Measurements from ENCODE around the gene PTPN4.
"Not testable (repeated sequence)": the region's sequence is repeated elsewhere in the genome, so short reads cannot be mapped to it uniquely, and the experiment has no call there.

Gene PTPN4

DNA sequence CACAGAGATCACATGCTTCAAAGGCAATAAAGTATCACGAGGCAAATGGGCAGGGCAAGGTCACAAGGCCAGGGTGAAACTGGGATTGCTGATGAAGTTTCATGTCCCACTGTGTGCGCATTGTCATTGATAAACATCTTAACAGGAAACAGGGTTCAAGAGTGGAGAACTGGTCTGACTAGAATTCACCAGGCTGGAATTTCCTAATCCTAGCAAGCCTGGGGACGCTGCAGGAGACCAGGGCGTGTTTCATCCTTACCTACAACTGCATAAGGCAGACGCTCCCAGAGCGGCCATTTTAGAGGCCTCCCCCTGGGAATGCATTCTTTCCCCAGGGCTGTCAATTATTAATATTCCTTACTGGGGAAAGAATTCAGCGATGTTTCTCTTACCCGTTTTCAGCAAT is 33.2 kb downstream of the PTPN4 start:
- DNase-seq, result no peak
- no peak for TF ChIP-seq GATA1 (IDR thresholded peaks at IDR 0.05; ENCODE audit: low read depth, low read length)
- no peak for TF ChIP-seq POLR2A (IDR thresholded peaks at IDR 0.05; ENCODE audit: low read length)

DNA sequence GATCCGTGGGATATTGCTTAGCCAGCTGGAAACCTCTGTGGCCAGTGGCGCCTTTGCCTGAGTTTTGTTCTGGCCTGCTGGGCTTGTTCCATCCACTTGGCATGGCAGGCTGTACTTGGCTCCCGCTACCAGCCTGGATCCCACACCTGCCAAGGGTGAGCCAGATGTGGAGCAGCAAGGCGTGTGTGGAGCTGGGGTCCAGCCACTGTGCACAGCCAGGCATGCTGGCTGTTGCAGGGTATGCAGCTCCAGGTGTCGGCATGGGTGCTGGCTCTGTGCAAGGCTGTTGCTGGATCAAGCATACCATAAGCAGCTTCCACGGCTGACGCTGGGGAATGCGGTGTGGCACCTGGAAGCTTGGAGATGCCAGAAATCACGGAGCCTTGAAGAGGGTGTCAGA is 34.5 kb downstream of the PTPN4 start:
- TF ChIP-seq GATA1 (IDR thresholded peaks at IDR 0.05; ENCODE audit: low read depth, low read length) (no peak), POLR2A (IDR thresholded peaks at IDR 0.05; ENCODE audit: low read length) (no peak)
- no peak for DNase-seq

DNA sequence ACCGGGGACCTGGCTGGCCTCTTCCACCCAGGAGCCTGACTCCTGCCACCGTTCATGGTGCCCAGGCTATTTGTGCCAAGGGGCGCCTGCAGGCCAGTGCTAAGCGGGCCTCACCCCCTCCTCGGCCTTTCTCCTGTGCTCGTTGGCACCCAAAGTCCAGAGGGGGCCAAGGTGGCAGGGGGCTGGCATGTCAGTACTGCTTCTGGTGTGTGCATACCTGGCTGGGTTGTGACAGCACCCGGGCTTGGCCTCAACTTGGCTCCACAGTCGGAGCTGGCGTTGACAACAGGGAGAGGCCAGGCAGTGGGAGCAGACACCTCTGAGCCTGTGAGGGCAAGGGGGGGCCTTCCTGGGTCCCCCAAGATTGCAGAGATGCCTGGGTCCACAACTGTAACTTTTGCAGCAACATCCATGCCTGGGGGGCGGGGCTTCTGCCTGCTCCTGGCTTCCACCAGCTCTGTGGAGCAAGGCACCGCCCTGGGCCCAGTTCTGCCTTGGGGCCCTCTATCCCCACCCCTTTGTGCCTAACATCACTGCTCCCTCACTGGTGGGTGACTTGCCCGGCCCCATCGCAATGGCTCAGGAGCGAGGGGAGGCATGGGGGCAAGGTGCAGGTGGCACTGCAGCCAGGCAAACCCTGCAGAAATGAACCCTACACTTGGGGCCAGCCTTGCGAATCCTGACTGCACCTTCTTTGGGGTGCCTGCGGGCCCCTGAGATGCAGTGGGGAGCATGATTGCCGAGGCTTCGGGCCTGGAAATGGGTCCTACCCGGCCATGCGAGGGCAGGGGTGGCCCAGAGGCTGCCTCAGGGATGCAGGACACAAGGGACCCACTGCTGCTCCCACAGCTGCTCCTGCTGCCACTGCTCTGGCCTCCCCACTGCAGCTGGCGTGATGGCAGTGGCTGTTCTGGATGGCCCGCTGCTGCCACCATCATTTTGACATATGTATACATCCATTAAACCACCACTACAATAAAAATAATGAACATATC is 35.9 kb downstream of the PTPN4 start:
- no peak for TF ChIP-seq GATA1 (IDR thresholded peaks at IDR 0.05; ENCODE audit: low read depth, low read length)
- no peak for TF ChIP-seq POLR2A (IDR thresholded peaks at IDR 0.05; ENCODE audit: low read length)

DNA sequence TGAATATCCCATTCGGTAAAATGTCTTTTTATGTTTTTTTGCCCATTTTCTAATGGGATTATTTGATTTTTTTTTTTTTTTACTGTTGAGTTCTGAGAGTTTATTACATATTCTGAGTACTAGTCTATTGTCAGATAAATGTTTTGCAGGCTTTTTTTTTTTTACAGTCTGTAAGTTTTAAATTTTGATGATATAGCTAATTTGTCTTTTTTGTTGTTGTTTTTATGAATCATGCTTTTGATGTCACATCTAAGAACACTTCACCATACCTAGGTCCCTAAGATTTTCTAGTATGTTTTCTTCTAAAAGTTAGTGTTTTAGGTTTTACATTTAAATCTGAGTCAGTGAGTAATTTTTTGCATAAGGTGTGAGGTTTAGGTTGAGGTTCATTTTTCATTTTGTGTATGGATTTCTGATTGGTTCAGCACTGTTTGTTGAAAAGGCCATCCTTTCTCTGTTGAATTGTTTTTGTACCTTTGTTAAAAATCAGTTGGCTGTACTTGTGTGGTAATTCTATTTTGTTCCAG is 40.7 kb downstream of the PTPN4 start:
- TF ChIP-seq POLR2A (IDR thresholded peaks at IDR 0.05; ENCODE audit: low read length), result no peak
- no peak for DNase-seq

More for the DNA sequence above, 35.9 kb downstream of the PTPN4 start:
- DNase-seq, result no peak

DNA sequence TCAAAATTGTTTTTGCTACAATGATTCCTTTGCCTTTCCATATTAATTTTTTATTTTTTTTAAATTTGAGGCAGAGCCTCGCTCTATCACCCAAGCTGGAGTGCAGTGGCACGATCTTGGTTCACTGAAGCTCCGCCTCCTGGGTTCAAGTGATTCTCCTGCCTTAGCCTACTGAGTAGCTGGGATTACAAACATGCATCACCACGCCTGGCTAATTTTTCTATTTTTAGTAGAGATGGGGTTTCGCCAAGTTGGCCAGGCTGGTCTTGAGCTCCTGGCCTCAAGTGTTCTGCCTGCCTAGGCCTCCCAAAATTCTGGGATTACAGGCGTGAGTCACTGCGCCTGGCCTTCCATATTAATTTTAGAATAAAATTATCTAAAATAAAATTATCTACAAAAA is 41.3 kb downstream of the PTPN4 start:
- no peak for DNase-seq
- no peak for TF ChIP-seq POLR2A (IDR thresholded peaks at IDR 0.05; ENCODE audit: low read length)
- no peak for TF ChIP-seq GATA1 (IDR thresholded peaks at IDR 0.05; ENCODE audit: low read depth, low read length)

DNA sequence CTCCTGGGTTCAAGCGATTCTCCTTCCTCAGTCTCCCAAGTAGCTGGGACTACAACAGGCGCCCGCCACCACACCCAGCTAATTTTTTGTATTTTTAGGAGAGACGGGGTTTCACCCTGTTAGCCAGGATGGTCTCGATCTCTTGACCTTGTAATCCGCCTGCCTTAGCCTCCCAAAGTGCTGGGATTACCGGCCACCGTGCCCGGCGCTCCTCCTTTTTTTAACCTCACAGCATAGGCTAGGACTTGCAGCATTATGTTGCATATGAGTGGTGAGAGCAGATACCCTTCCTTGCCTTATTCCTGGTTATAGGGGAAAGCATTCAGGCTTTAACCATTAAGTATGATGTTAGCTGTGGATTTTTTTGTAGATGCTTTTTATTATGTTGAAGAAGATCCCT is 42.3 kb downstream of the PTPN4 start:
- not testable (repeated sequence) for DNase-seq

DNA sequence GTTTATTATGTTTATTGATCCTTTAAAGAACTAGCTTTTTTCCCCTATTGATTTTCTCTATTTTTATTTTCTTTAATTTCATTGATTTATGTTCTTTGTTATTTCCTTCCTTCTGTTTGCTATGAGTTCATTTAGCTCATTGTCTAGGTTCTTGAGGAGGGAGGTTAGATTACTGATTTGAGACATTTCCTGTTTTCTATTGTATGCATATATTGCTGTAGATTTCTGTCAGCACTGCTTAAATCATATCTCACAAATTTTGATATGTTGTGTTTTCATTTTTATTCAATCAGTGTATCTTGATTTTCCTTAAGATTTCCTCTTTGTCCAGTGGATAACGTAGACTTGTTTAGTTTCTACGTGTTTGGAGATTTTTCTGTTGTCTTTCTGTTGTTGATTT is 43.4 kb downstream of the PTPN4 start:
- DNase-seq, result no peak
- no peak for TF ChIP-seq POLR2A (IDR thresholded peaks at IDR 0.05; ENCODE audit: low read length)
- no peak for TF ChIP-seq GATA1 (IDR thresholded peaks at IDR 0.05; ENCODE audit: low read depth, low read length)

DNA sequence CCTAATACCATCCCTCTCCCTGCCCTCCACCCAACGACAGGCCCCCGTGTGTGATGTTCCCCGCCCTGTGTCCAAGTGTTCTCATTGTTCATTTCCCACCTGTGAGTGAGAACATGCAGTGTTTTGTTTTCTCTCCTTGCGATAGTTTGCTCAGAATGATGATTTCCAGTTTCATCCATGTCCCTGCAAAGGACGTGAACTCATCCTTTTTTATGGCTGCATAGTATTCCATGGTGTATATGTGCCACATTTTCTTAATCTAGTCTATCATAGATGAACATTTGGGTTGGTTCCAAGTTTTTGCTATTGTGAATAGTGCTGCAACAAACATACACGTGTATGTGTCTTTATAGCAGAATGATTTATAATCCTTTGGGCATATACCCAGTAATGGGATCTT is 44.7 kb downstream of the PTPN4 start:
- not testable (repeated sequence) for DNase-seq

DNA sequence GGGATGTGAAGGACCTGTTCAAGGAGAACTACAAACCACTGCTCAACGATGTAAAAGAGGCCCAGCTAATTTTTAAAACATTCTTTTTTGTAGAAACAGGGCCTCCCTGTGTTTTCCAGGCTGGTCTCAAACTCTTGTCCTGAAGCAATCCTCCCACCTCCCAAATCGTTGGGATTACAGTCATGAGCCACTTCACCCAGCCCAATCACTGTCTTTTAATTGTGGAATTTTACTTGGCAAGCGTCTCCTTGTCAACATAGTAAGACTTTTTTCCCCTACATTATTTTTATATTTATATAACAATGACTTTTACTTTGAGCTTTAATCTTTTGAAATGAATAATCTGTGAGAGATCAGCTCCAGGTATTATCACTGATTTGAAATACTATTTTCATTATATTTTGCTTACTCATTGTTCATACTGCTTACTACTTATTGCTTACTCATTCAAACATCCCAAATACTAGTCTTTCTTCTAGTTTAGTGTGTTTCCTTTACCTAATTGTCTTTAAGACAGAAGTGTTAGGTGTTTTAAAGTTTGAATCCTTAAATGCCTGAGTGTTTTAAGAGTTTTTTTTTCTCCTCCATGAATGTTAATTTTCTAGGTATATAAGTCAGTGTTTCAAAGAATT is 48.9 kb downstream of the PTPN4 start:
- TF ChIP-seq GATA1 (IDR thresholded peaks at IDR 0.05; ENCODE audit: low read depth, low read length) (no peak), POLR2A (IDR thresholded peaks at IDR 0.05; ENCODE audit: low read length) (no peak)
- DNase-seq, result no peak

DNA sequence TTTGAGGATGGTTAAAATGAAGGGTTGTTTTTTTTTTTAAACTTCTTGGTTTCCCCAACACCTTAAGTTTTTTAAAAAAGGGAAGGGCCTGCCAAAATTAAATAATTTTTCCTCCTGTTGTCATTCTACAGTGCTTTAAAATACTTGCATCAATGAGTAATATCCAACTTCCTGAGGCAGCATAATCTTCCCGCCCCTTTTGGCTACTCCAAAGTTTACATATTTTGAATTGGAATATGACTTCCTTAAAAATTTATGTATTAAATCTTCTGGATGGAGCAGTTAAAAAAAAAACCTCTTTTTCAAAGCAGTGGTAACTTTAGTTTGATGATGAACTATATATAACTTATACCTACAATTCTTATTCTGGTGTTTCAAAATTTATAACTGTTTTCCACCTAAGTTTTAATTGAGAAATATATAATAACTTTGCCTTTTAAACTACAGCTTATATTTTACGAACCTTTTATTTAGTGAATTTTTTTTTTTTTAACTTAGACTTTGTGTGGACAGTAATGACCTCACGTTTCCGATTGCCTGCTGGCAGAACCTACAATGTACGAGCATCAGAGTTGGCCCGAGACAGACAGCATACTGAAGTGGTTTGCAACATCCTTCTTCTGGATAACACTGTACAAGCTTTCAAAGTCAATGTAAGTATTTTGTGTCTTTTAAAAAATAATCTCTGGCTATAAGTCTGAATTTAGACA is 49.8 kb downstream of the PTPN4 start:
- no peak for DNase-seq
- TF ChIP-seq POLR2A (IDR thresholded peaks at IDR 0.05; ENCODE audit: low read length), result no peak
- TF ChIP-seq GATA1 (IDR thresholded peaks at IDR 0.05; ENCODE audit: low read depth, low read length), result no peak

DNA sequence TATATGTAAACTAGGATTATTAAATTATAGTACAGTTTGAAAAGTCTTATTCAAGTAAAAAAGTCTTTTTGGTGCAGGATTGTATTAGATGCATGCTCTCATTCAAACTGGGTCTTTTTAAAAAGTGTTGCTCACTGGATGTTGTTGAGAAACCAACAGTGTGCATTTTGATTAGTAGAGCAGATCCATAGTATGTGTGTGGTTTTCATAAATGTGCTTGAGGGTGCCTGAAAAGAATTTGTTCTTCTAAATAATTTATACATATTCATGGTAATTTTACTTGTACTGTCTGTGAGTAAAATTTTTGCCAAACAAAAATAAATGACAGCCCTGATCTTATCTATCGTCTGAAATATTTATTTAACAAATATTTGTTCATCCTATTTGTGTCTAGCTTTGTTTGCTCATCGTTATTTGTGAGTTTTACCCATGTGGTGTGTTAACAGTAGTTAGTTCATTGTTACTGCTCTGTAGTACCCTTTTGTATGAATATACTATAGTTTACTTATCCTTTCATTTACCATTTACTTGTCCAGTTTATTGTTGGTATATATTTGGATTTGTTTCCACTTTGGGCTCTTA is 50.4 kb downstream of the PTPN4 start:
- no peak for DNase-seq
- TF ChIP-seq GATA1 (IDR thresholded peaks at IDR 0.05; ENCODE audit: low read depth, low read length) (no peak), POLR2A (IDR thresholded peaks at IDR 0.05; ENCODE audit: low read length) (no peak)

DNA sequence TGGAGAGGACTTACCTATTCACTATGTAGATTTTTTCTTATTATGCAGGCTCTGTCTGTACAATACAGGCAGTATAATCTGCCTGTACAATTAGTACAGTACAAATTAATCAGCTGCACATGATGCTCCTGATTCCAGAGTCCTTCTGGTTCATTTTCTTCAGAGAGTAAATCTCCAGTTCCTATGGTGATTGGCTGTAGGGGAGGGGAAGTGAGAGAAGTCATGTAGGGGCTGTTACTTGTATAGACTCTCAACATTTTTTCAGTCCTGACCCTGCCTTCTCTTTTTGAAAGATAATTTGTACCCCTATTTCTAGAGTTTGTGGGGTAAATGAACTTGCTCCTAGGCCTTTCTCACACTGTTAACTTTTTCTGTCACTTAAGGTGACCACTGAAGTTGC is 54.5 kb downstream of the PTPN4 start:
- DNase-seq, result no peak
- TF ChIP-seq GATA1 (IDR thresholded peaks at IDR 0.05; ENCODE audit: low read depth, low read length) (no peak), POLR2A (IDR thresholded peaks at IDR 0.05; ENCODE audit: low read length) (no peak)

DNA sequence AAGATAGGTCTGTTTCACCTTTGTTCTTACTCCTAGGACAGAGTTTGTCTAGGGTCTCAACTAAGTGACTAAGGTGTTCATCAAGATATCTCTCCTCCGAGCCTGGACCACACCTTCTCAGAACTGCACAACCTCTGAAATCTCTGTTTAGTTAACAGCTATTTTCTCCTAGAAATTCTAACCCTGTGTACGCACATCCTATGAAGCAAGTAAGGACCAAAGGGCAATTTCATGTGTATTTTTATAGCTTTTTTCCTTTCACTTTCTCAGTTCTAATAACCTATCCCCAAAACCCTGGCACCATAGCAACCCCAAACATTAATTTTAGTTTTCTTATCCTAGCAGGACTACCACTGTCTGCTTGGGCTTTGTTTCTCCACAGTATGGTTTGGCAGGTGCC is 59.1 kb downstream of the PTPN4 start:
- TF ChIP-seq POLR2A (IDR thresholded peaks at IDR 0.05; ENCODE audit: low read length) (no peak), GATA1 (IDR thresholded peaks at IDR 0.05; ENCODE audit: low read depth, low read length) (no peak)
- no peak for DNase-seq

DNA sequence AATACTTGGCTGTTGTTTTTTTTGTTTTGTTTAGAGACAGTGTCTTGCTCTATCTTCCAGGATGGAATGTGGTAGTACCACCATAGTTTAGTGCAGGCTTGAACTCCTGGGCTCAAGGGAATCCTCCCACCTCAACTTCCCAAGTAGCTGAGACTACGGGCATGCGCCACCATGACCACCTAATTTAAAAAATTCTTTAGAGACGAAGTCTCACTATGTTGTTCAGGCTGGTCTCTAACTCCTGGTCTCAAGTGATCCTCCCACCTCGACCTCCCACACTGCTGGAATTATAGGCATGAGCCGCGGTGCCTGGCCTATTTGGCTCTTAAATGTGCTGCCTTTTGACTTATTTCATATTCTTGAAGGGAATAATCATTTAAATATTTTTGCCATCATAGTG is 60.1 kb downstream of the PTPN4 start:
- TF ChIP-seq GATA1 (IDR thresholded peaks at IDR 0.05; ENCODE audit: low read depth, low read length) (no peak), POLR2A (IDR thresholded peaks at IDR 0.05; ENCODE audit: low read length) (no peak)
- no peak for DNase-seq

Data from erythroblast (primary cell).